Colonic mucosa (tissue), 4 donors: Measurements from ENCODE around the gene TMEM167B. TPM values are rescaled to one million over a fixed set of nuclear protein-coding genes. Genes with fewer than 3 reads are reported as not detected.

ENCODE experiments used
- DNase-seq: peaks from one replicate; pipeline ENCODE4 v3.0.0-alpha.2; 2020
- H3K27ac ChIP-seq: fragments of 200-600 bp; one replicate; pipeline ENCODE4 v1.8.0; 2021
- H3K27me3 ChIP-seq: fragments of 200-600 bp; one replicate; pipeline ENCODE4 v1.8.0; 2021
- H3K36me3 ChIP-seq: fragments of 200-600 bp; one replicate; pipeline ENCODE4 v1.8.0; 2021
- H3K4me1 ChIP-seq: fragments of 200-600 bp; one replicate; pipeline ENCODE4 v1.8.0; 2021; ENCODE audit warnings: mild to moderate bottlenecking
- H3K4me3 ChIP-seq: fragments of 200-600 bp; one replicate; pipeline ENCODE4 v1.8.0; 2021
- H3K9ac ChIP-seq, 2 donors: one replicate each; pipeline ENCODE4 v1.7.0; 2013; ENCODE audit warnings: control low read depth in 2 of 2, low read depth in 2 of 2, low read length in 2 of 2
- H3K9me3 ChIP-seq: fragments of 200-600 bp; one replicate; pipeline ENCODE4 v1.8.0; 2021
- CTCF ChIP-seq: fragments of 200-600 bp; IDR thresholded peaks from one replicate; pipeline ENCODE4 v1.8.0; 2022; ENCODE audit warnings: antibody characterized with exemption, mild to moderate bottlenecking
- intact Hi-C: fragments of 100-400 bp; cut with DNase I; formaldehyde crosslinking; loops from one replicate; pipeline ENCODE4 v1.14.1; 2022
- total RNA-seq, 2 donors: library from RNA; stranded (reverse); fragmentation: NEBNext Ultra II Directional in 1 of 2; extraction: Animal tissue kit (Norgen Biotek cat#: 25700) in 1 of 2; gene quantifications; one replicate each; pipeline ENCODE4 v1.2.1, GENCODE V29; 2021
- donor health status: healthy.
- donor health status: DM: no; HTN: no; CAD: no.
- donor health status: DM: no; HTN: no; CAD: no.

The TMEM167B gene
- total RNA-seq = 10 to 100 TPM; 26.0 to 53.6 TPM

DNA sequence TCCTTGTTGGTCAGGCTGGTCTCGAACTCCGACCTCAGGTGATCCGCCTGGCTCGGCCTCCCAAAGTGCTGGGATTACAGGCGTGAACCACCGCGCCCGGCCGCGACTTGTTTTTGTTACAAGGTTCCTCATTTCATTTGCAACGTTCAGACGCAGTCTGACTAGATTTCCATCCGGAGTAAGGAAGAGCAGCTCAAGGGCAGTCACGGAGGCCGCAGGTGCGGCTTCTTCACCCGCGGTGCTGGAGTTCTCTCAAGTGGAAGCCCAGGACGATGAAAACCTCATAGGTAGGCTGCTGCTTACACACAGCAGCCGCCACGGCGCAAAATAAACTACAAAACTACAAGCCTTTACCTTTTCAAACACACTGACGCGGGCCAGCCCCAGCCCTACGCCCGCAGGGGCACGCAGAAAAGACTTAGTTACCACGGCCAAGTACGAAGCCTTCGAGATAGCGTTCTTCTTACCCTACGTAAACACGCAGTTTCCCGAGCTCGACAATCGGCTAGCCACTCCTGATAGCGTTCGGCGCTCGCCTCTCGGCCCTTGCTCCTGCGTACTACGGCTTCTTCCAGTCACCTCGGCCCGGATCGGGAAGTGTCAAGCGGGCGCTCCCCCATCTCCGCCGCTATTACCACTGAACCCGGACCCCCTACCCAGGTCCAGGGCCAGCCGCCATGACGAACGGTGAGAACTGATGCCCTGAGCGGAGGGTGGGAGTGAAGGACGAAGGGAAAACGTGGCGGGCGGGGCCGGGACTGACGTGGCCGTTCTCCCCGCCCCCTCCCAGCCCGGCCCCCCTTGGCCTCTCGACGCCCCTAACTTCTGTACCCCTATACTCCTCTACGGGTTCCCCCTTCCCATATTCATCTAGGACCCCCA is at the start of gene TMEM167B:
Gene TMEM167B (plus strand): TSS at position 569 of the 882 bp plus-strand sequence. CDS start 109 bp downstream, at position 678.
- no peak for TF ChIP-seq CTCF
- Histone ChIP-seq H3K9ac (peak within 1 kb of the TSS; percentile 96), H3K27me3 (no peaks in the 10 kb centered on the region), H3K36me3 (peaks cover 4% of the 10 kb centered on the region), H3K27ac (peak within 1 kb of the TSS; percentile 82), H3K9me3 (no peaks in the 10 kb centered on the region), H3K4me3 (peak within 1 kb of the TSS; percentile 59), H3K4me1 (peaks cover 8% of the 10 kb centered on the region)
- intact Hi-C loops = no loop called here
- DNase-seq = peak; percentile 95

- no peaks in the 10 kb centered on the region for H3K4me1 ChIP-seq
- peak overlapping the region; percentile 76 to 89 for H3K9ac ChIP-seq
- TF ChIP-seq CTCF = no peak
- H3K27me3 ChIP-seq = no peaks in the 10 kb centered on the region
- no peaks in the 10 kb centered on the region for H3K36me3 ChIP-seq
- H3K4me3 ChIP-seq = peak overlapping the region; percentile 94
- peak overlapping the region; percentile 82 for H3K27ac ChIP-seq
- intact Hi-C loops = no loop called here
- DNase-seq = peak; percentile 32
- H3K9me3 ChIP-seq = no peaks in the 10 kb centered on the region
Observed at GRCh38 chr1:109040989-109041620, 49.5 kb upstream of the TMEM167B start.

- Histone ChIP-seq H3K9me3 (no peaks in the 10 kb centered on the region), H3K27ac (peak within 1 kb of the TSS; percentile 82), H3K4me3 (peak within 1 kb of the TSS; percentile 94), H3K36me3 (no peaks in the 10 kb centered on the region), H3K9ac (peak within 1 kb of the TSS; percentile 76 to 89), H3K4me1 (no peaks in the 10 kb centered on the region), H3K27me3 (no peaks in the 10 kb centered on the region)
- peak; percentile 96 for DNase-seq
- intact Hi-C loops = no loop called here
- no peak for TF ChIP-seq CTCF
Observed at GRCh38 chr1:109041621-109042468, 48.7 kb upstream of the TMEM167B start, which contains the start of gene WDR47. TSS of gene WDR47 (minus strand) at chr1:109042102. CDS start at chr1:109023512, 18,590 bp downstream.

GRCh38 chr1:109045595-109045994 is 45.0 kb upstream of the TMEM167B start:
- Histone ChIP-seq H3K36me3 (no peaks in the 10 kb centered on the region), H3K4me3 (no peak overlapping the region), H3K4me1 (no peaks in the 10 kb centered on the region), H3K9ac (no peak overlapping the region), H3K27me3 (no peaks in the 10 kb centered on the region), H3K27ac (no peak overlapping the region), H3K9me3 (no peaks in the 10 kb centered on the region)
- intact Hi-C loops = no loop called here
- no peak for TF ChIP-seq CTCF
- DNase-seq = no peak

GRCh38 chr1:109046671-109047070 is 43.9 kb upstream of the TMEM167B start:
- H3K27ac ChIP-seq = no peak overlapping the region
- no peaks in the 10 kb centered on the region for H3K4me1 ChIP-seq
- H3K36me3 ChIP-seq = no peaks in the 10 kb centered on the region
- H3K9me3 ChIP-seq = no peaks in the 10 kb centered on the region
- no peak overlapping the region for H3K4me3 ChIP-seq
- no peak for DNase-seq
- intact Hi-C loops = no loop called here
- H3K27me3 ChIP-seq = no peaks in the 10 kb centered on the region
- no peak for TF ChIP-seq CTCF
- no peak overlapping the region for H3K9ac ChIP-seq
